IMR-90 (cell line): Measurements from ENCODE around the gene DYRK3. TPM values are rescaled to one million over a fixed set of nuclear protein-coding genes. Genes with fewer than 3 reads are reported as not detected.

Experiments used
- ATAC-seq: fragments of 200-7000 bp; cut with Tn5 transposase; 2 replicates; pipeline ENCODE4 v1.9.1; 2020; ENCODE audit warnings: low read depth, mild to moderate bottlenecking, moderate library complexity
- BruUV-seq: library from RNA; stranded (reverse); fragments of 400-500 nt; replicated peaks from 2 replicates; lab custom pipeline; 2021; lab: Mats Ljungman, UMichigan
- CTCF ChIA-PET: fragments of 300-600 bp; formaldehyde crosslinking; extraction: SDS; loops from one replicate; lab custom pipeline; 2021; ENCODE audit warnings: antibody characterized with exemption; lab: Yijun Ruan, JAX
- POLR2A ChIA-PET: fragments of 300-600 bp; sonication (Branson Sonifier 250); formaldehyde crosslinking; loops from one replicate; lab custom pipeline; 2022; ENCODE audit warnings: antibody characterized with exemption; ENCODE audit not compliant: unreplicated experiment; lab: Charles Lee
- DNase-seq: peaks from one replicate; pipeline ENCODE4 v3.0.0; 2013
- H2AFZ ChIP-seq: replicated peaks from 2 replicates; pipeline ENCODE3; 2013; ENCODE audit warnings: low read length, mild to moderate bottlenecking; ENCODE audit not compliant: poor library complexity
- H2AK5ac ChIP-seq: 2 replicates; pipeline ENCODE4 v1.6.1; 2013; ENCODE audit warnings: low read depth, low read length, inconsistent platforms
- H2AK9ac ChIP-seq: replicated peaks from 2 replicates; pipeline ENCODE3; 2013; ENCODE audit warnings: mild to moderate bottlenecking, low read depth, low read length, moderate library complexity; ENCODE audit not compliant: poor library complexity
- H2BK120ac ChIP-seq: 2 replicates; pipeline ENCODE4 v1.6.1; 2013; ENCODE audit warnings: low read depth, low read length, inconsistent platforms
- H2BK15ac ChIP-seq: 3 replicates; pipeline ENCODE4 v1.6.1; 2013; ENCODE audit warnings: low read depth, low read length, inconsistent platforms
- H2BK20ac ChIP-seq: 2 replicates; pipeline ENCODE4 v1.6.1; 2013; ENCODE audit warnings: low read depth, mild to moderate bottlenecking, inconsistent platforms, low read length, moderate library complexity
- H2BK5ac ChIP-seq: 2 replicates; pipeline ENCODE4 v1.6.1; 2013; ENCODE audit warnings: mild to moderate bottlenecking, low read depth, low read length, inconsistent platforms; ENCODE audit not compliant: poor library complexity, severe bottlenecking
- H3K14ac ChIP-seq: replicated peaks from 2 replicates; pipeline ENCODE4 v1.6.1; 2013; ENCODE audit warnings: low read depth, low read length, inconsistent platforms
- H3K18ac ChIP-seq: 2 replicates; pipeline ENCODE4 v1.6.1; 2013; ENCODE audit warnings: low read depth, low read length, control low read depth
- H3K23ac ChIP-seq: 2 replicates; pipeline ENCODE4 v1.6.1; 2013; ENCODE audit warnings: low read depth, low read length, inconsistent platforms
- H3K27ac ChIP-seq: 2 replicates; pipeline ENCODE4 v1.5.1; 2013; ENCODE audit warnings: mild to moderate bottlenecking, control low read depth, low read length; ENCODE audit not compliant: insufficient read depth
- H3K27me3 ChIP-seq: 2 replicates; pipeline ENCODE4 v1.6.1; 2013; ENCODE audit warnings: low read length; ENCODE audit not compliant: control insufficient read depth, insufficient read depth
- H3K36me3 ChIP-seq: 2 replicates; pipeline ENCODE4 v1.6.1; 2013; ENCODE audit warnings: low read length, mixed read lengths; ENCODE audit not compliant: control insufficient read depth, insufficient read depth
- H3K4ac ChIP-seq: 2 replicates; pipeline ENCODE4 v1.6.1; 2013; ENCODE audit warnings: low read depth, low read length, inconsistent platforms
- H3K4me1 ChIP-seq: 2 replicates; pipeline ENCODE4 v1.6.1; 2013; ENCODE audit warnings: low read length, mixed read lengths; ENCODE audit not compliant: control insufficient read depth, insufficient read depth
- H3K4me2 ChIP-seq: 2 replicates; pipeline ENCODE4 v1.6.1; 2013; ENCODE audit warnings: low read depth, mild to moderate bottlenecking, control low read depth, low read length, moderate library complexity
- H3K4me3 ChIP-seq: 2 replicates; pipeline ENCODE4 v1.5.1; 2013; ENCODE audit warnings: low read depth, mild to moderate bottlenecking, control low read depth, low read length, moderate library complexity; ENCODE audit not compliant: insufficient read depth
- H3K56ac ChIP-seq: 2 replicates; pipeline ENCODE4 v1.6.1; 2013; ENCODE audit warnings: low read length, inconsistent platforms; ENCODE audit not compliant: insufficient read depth; ENCODE audit errors: extremely low read depth
- H3K79me1 ChIP-seq, 2 experiments: 2 replicates each; pipeline ENCODE4 v1.6.1; 2013; ENCODE audit warnings: low read length in 2 of 2, inconsistent platforms in 1 of 2, low read depth in 1 of 2
- H3K9ac ChIP-seq: 2 replicates; pipeline ENCODE4 v1.6.1; 2013; ENCODE audit warnings: low read depth, low read length, control low read depth
- H3K9me1 ChIP-seq: 2 replicates; pipeline ENCODE4 v1.6.1; 2013; ENCODE audit warnings: low read length, inconsistent platforms; ENCODE audit not compliant: insufficient read depth
- H3K9me3 ChIP-seq: 2 replicates; pipeline ENCODE4 v1.6.1; 2013; ENCODE audit warnings: low read length; ENCODE audit not compliant: control insufficient read depth, insufficient read depth
- H4K20me1 ChIP-seq: 2 replicates; pipeline ENCODE4 v1.6.1; 2013; ENCODE audit warnings: low read length, inconsistent platforms; ENCODE audit not compliant: insufficient read depth
- H4K5ac ChIP-seq: 2 replicates; pipeline ENCODE4 v1.6.1; 2013; ENCODE audit warnings: mild to moderate bottlenecking, low read depth, low read length, control low read depth
- H4K8ac ChIP-seq, 2 experiments: 2 replicates each; pipeline ENCODE4 v1.6.1; 2013; ENCODE audit warnings: low read depth in 2 of 2, low read length in 2 of 2, control low read depth in 1 of 2, inconsistent platforms in 1 of 2
- H4K91ac ChIP-seq: 2 replicates; pipeline ENCODE4 v1.6.1; 2013; ENCODE audit warnings: low read depth, low read length, inconsistent platforms; ENCODE audit not compliant: insufficient read depth
- BHLHE40 ChIP-seq: fragments of 150-350 bp; IDR thresholded peaks from 2 replicates; pipeline ENCODE4 v1.6.1; 2016; ENCODE audit warnings: mild to moderate bottlenecking, low read depth, low read length
- WGBS, 2 experiments: methylation state at CpG; one replicate each; pipeline versions ENCODE4 v1.1.5 to v1.1.7; 2013; ENCODE audit warnings: missing lambda C conversion rate in 2 of 2; ENCODE audit not compliant: insufficient read length in 1 of 2; ENCODE audit errors: extremely low coverage in 2 of 2; 5-methylcytosine and 5-hydroxymethylcytosine counted together
- dilution Hi-C: fragments of 300-500 bp; cut with HindIII; formaldehyde crosslinking; loops from one replicate; pipeline ENCODE4 v1.14.3; 2018; ENCODE audit warnings: low sequenced_read_pairs; ENCODE audit not compliant: unreplicated experiment
- in situ Hi-C: fragments of 300-500 bp; cut with MboI; formaldehyde crosslinking; loops from 3 replicates; pipeline ENCODE4 v1.14.3; 2019; ENCODE audit warnings: low sequenced_read_pairs, inconsistent platforms, mixed read lengths
- intact Hi-C: fragments of 100-400 bp; cut with micrococcal nuclease; formaldehyde crosslinking; loops from 2 replicates; pipeline ENCODE4 v1.10.0; 2022
- polyA plus RNA-seq, 3 experiments: library from polyadenylated mRNA; depleted of rRNA; stranded (reverse); fragments of >200 nt; gene quantifications; 2 replicates each; pipeline ENCODE4 v1.2.3, GENCODE V29; 2012; ENCODE audit warnings: low replicate concordance in 1 of 3
- total RNA-seq: library from RNA; depleted of rRNA; stranded (reverse); fragments of >200 nt; gene quantifications from 2 replicates; pipeline ENCODE4 v1.2.3, GENCODE V29; 2012
- TF ChIP-seq, protein P1 (sequence below): conservative IDR thresholded peaks from 2 replicates; pipeline ENCODE4 v1.5.1; 2012; ENCODE audit warnings: mild to moderate bottlenecking, low read depth, low read length, improper control_type of control experiment

The DYRK3 gene
- total and polyA plus RNA-seq, 2 of the 4 experiments (the other 2 are of a cell fraction): 5.5 to 22.0 TPM

DNA sequence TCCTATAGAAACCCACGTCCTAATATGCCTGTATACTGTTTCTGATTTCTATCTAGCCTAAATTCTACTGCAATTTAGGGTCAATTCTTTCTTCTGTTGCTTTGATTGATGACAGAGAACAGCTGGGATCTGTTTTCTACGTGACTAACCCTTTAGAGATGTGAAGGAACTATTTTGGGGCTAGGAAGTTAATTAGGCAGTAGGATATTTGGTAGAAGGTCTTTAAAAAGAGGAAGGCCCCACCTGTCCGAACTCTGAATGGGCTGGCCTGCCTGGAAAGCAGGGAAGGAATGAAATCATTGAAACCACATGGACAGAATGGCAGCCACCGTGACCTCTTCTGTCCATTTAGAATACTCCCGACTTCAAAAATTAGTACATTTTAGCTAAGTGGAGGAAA lies 44.1 kb upstream of the DYRK3 start (continued):
- TF ChIP-seq, protein P1, sequence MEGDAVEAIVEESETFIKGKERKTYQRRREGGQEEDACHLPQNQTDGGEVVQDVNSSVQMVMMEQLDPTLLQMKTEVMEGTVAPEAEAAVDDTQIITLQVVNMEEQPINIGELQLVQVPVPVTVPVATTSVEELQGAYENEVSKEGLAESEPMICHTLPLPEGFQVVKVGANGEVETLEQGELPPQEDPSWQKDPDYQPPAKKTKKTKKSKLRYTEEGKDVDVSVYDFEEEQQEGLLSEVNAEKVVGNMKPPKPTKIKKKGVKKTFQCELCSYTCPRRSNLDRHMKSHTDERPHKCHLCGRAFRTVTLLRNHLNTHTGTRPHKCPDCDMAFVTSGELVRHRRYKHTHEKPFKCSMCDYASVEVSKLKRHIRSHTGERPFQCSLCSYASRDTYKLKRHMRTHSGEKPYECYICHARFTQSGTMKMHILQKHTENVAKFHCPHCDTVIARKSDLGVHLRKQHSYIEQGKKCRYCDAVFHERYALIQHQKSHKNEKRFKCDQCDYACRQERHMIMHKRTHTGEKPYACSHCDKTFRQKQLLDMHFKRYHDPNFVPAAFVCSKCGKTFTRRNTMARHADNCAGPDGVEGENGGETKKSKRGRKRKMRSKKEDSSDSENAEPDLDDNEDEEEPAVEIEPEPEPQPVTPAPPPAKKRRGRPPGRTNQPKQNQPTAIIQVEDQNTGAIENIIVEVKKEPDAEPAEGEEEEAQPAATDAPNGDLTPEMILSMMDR: no peak

DNA sequence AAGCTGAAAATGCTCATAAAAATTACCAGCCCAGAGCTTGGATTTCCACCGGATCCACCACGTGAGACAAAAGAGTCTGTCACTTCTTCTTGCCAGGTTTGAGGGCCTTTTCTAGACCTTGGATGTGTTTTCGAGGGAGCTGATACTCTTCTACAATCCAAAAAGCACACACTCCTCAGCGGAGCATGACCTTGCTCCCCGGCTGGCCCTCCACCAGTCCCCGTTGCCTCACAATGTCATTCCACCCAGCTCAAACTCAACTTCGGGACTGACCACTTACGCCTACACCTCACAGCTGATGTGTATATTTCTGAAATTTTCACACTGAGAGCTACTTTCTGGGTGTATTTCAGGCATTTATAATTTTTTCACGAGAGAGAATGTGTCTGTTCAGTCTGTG lies 43.6 kb upstream of the DYRK3 start:
- Histone ChIP-seq H3K79me1 (peaks cover 0 to 13% of the 10 kb centered on the region in 2 experiments; a peak in 1 of 4 replicates), H3K27ac (no peak overlapping the region), H2BK15ac (no peak overlapping the region), H3K27me3 (no peaks in the 10 kb centered on the region), H3K9me1 (peaks cover 21% of the 10 kb centered on the region), H4K8ac (no peak overlapping the region), H2AFZ (no peak overlapping the region), H2BK20ac (no peak overlapping the region), H2AK9ac (no peak overlapping the region), H3K56ac (no peak overlapping the region), H3K18ac (no peak overlapping the region), H3K4me1 (peaks cover 14% of the 10 kb centered on the region), H2BK5ac (no peak overlapping the region), H2BK120ac (no peak overlapping the region), H3K4ac (no peak overlapping the region), H3K9ac (no peak overlapping the region), H3K23ac (no peak overlapping the region), H4K5ac (no peak overlapping the region), H3K14ac (no peak overlapping the region), H3K4me2 (no peak overlapping the region), H4K20me1 (0 out of 2 replicates have a peak, but pooled peaks cover 2% of the 10 kb centered on the region), H3K36me3 (peaks cover 17% of the 10 kb centered on the region), H2AK5ac (no peak overlapping the region), H3K4me3 (no peak overlapping the region), H3K9me3 (no peaks in the 10 kb centered on the region), H4K91ac (no peak overlapping the region)
- ChIA-PET CTCF (interaction anchor here (0.6 to 0.9 kb wide), 2 partner anchors 20 to 21 kb away, joined by 3 read pairs; no protein-coding TSS in a partner anchor), POLR2A (no interaction called here)
- WGBS, 2 experiments: no CpG with 5 or more reads among the region's 9 CpGs
- no TSS peak for BruUV-seq
- DNase-seq (no peak), ATAC-seq (no peak)
- intact Hi-C loops (no loop called here), in situ Hi-C loops (no loop called here), dilution Hi-C loops (no loop called here)
- no peak for TF ChIP-seq BHLHE40
